Forelimb muscle (tissue), 1 donor: ENCODE measurements around the gene NAP1L1. TPM values are rescaled to one million over a fixed set of nuclear protein-coding genes. Genes with fewer than 3 reads are reported as not detected.
A peak's percentile ranks its signal among the peaks of the same experiment; 100 is the strongest.

Experiments
- DNase-seq: peaks from one replicate; pipeline ENCODE4 v3.0.0-alpha.2; 2013; ENCODE audit warnings: low read depth
- polyA plus RNA-seq: library from polyadenylated mRNA; unstranded; fragments of 120-200 nt; gene quantifications from one replicate; pipeline ENCODE4 v1.2.1, GENCODE V29; 2013; ENCODE audit not compliant: insufficient read length

Gene NAP1L1, protein sequence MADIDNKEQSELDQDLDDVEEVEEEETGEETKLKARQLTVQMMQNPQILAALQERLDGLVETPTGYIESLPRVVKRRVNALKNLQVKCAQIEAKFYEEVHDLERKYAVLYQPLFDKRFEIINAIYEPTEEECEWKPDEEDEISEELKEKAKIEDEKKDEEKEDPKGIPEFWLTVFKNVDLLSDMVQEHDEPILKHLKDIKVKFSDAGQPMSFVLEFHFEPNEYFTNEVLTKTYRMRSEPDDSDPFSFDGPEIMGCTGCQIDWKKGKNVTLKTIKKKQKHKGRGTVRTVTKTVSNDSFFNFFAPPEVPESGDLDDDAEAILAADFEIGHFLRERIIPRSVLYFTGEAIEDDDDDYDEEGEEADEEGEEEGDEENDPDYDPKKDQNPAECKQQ
- 438 TPM for polyA plus RNA-seq

DNA sequence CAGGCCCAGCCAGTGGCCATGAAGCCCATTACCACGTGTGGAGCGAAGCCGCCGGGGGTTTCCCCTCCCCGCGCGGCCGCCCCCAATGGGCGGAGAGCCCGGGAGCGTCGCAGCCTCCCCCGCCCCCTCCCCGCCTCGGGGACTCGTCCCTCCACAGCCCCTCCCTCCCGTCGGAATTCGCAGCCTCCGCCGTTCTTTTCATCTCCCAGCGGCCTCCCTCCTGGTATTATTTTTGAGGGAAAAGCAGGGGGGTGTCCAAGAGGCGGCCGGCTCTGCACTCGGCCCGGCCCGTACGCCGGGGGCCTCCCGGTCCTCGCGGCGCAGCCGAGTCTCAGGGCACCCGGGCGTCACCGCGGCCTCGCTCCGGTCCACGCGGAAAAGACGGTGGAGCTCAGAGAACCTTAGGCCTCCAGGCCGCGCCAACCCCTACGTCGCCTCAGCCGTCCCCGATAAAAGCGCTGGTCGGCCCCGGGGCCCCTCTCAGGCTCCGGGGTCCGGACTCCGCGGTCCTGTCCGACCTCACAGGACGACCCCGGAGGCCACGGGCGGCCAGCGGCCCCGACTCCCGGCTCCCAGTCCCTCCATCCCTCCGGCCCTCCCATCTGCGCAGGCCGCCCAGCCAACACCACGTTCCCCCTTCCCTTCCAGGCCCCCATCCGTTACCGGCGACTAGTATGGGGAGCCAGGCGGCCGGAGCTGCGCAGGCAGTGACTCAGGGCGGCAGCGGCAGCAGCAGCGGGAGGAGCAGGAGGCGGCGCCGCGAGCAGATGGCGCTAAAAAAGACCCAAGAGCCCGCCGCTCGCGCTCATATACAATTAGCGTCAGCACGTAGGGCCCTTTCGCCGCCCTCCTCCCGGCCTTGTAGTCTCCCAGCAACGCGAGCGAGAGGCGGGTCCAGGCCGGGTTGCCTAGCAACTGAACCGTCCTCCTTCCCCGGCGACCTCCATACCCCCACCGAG lies at the start of gene NAP1L1:
TSS of gene NAP1L1 (minus strand) at position 782 of the 959 bp plus-strand sequence. CDS start 10,466 bp downstream, outside the sequence.
- DNase-seq = peak; percentile 92

GRCh38 chr12:76127588-76127987 lies 43.1 kb upstream of the NAP1L1 start:
- no peak for DNase-seq

- DNase-seq = no peak
These were observed 40.0 kb upstream of the NAP1L1 start for GRCh38 chr12:76124456-76124855.

DNA sequence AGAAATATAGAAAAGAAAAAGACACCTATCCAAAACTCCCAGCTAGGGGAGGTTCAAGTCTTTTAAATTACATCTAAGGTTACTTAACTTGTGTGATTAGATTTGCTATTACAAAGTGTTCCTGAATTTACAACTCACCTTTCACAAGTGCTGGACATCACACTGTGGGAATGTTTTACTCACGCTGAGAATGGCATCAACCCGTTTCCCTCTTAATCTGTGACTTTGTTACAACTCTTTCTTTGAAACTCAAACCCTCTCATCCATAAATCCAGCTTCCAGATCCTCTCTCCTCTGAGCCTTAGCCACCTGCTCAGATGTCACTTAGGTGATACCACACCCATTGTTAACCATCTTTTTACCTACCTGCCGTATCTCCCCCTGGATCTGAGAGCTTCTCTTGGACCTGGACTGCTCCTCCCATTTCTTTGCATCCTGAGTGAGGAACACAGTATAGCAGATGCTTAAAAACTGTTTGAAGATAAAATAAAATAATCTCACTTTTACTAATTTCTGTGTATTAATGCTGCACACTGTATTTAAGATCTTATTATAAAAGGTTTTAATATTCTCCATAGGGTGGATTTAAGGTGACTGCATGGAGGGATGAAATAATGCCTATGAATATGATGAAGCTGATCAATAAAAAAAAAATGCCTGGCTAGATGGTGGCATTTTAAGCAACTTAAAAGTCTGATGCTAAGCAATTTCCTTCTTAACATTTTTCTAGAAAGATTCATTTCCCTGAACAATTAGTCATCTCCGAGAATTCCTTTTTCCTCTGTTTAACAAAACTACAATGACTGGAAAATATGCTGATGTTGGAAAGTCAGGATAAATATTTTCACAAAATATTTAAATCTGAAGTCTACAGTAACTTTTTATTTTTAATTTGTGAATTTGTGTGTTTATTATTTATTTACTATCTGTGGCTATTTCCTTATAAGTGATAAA lies 39.1 kb upstream of the NAP1L1 start:
- no peak for DNase-seq

DNA sequence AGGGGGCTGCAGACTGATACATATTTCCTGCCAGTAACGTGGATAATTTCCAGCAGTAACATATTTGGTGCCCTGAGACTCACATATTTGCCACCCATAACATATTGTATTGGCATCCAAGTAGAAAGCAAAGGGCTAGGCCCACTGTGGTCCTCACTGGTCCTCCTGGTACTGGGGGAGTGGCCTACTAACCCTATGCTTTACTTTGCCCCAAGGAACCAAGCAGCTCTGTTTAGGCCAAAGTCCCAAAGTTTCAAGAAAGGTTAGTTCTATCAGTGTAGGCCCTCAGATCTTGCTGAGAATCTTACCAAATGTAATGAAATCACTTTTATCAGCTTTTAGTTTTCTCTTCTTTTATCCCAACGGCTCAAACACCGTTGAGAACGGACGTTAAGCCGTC lies 35.4 kb upstream of the NAP1L1 start:
- DNase-seq = no peak

DNA sequence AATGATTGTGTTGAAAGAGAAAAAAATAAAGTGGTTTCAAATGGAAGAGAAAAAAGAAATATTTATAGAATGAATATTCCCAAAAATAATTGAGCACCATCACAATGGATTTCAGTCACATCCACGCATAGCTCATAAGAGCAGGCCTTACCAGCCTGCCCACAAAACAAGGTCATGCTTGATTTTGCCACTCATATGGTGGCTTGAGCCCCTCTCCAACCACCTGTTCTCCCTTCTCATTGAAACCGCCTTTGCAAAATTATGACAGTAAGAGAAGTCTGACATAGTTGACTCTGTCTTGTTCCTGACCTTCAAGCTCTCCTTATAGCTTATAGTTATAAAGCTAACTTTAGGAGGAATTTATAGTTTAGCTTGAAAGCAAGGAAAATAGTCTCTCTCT lies 33.3 kb upstream of the NAP1L1 start:
- DNase-seq = no peak

DNA sequence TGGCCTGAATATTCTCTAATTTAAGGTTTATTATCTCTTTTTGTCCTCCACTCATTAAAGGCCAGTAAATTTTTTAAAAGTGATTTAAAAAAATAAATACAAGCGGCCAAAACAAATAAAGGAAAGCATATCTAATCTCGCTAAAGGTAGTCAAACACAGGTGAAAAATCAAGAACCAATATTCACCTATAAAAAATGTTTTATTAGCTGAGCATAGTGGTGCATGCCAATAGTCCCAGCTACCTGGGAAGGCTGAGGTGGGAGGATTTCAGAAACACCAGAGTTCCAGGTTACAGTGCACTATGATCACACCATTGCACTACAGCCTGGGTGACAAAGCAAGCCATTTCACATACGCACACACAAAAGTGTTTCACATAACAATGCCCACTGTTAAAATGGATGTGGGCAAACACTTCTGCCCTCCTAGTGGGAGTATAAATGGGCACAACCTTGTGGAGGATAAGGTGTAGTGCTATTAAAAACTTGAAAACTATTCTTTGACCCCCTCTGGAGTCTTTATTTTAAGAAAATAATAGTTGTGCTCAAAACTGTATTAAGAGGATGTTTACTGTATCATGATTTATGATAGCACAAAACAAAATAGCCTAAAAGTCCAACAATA lies 32.7 kb upstream of the NAP1L1 start:
- DNase-seq = no peak

DNA sequence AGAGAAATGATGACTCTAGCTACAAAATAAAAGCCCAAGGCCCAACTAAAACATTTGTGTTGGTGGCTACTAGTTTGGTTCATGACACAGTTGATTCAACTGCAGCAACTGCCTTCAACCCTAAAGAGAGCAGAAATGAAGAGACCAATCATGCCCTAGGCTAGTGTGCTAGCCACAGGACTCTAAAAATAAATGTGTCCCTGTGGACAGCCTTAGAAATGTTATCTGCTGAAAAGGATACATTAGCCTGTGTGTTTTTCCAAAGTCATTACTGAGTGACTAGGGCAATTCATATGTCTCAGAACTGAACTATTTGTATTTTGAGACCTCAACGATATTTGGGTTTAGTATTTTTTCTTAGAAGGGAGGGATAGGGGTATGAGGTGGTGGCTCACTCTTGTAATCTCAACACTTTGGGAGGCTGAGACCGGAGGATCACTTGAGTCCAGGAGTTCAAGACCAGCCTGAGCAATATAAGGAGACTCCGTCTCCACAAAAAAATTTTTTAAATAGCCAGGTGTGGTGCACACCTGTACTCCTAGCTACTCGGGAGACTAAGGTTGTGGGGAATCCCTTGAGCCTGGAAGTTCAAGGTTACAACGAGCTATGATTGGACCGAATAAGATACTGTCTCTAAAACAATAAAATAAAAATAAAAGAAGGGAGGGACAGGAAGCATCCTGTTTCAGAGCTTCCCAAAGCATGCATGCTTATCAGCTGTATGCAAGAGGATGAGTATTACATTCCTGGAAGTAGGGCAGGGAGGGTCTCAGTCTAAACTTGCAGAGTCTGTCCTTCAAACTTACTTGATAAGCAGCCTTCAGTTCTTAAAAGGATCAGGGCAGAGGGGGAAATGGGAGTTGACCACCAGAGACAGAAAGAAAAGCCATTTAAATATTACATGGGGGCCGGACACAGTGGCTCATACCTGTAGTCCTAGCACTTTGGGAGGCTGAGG lies 29.6 kb upstream of the NAP1L1 start:
- no peak for DNase-seq

GRCh38 chr12:76111209-76111749 lies 26.8 kb upstream of the NAP1L1 start:
- DNase-seq = no peak

DNA sequence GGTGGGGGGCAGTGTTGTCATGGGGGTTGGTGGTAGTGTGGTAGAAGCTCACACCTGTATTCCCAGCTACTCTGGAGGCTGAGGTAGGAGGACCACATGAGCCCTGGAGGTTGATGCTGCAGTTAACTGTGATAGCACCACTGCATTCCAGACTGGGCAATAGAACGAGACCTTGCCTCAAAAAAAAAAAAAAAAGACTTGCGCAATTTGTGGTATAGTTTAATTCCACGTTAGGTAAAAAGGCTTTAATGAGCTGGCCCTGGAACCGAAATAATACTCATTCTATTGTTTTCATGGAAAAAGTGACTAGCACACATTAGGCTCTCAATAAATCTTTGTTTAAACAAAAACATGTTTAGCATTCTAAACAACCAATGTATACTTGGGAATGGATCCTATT lies 25.4 kb upstream of the NAP1L1 start:
- no peak for DNase-seq

DNA sequence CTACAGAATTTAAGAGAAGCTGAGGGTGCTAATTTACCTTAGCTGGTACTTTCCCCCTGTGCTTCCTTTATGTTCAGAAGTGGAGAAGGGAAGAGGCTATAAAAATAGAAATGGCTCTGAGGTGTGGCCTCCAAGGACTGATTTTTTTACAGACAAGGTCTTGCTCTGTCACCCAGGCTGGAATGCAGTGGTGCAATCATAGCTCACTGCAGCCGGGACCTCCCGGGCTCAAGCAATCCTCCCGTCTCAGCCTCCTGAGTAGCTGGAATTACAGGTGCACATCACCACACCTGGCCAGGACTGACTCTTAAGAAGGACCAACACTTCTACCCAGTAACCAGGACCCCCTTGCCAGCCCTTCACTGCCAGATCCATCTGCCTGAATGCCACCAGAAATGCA lies 23.9 kb upstream of the NAP1L1 start:
- no peak for DNase-seq

- DNase-seq = no peak
These were observed 22.1 kb upstream of the NAP1L1 start for GRCh38 chr12:76106631-76107030.

DNA sequence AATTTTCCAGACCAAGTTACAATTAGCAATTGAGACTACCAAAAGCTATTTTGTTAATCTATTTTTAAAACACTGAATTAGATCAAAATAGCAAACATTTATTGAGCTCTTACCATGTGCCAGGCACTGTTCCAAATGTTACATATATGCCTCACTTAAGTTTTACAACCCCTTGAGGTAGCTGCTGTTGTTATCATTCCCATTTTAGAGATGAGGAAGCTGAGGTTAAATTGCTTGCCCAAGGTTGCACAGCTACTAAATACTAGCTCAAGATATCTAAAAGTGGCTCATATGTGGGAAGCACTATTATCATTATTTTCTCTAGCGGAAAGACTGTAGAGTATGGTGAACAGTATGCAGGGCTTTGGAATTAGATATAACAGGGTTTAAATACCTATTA lies 19.5 kb upstream of the NAP1L1 start:
- no peak for DNase-seq

- DNase-seq = no peak
These were observed 17.4 kb upstream of the NAP1L1 start for GRCh38 chr12:76101739-76102385.

GRCh38 chr12:76096079-76096646 lies 11.7 kb upstream of the NAP1L1 start:
- DNase-seq = no peak

DNA sequence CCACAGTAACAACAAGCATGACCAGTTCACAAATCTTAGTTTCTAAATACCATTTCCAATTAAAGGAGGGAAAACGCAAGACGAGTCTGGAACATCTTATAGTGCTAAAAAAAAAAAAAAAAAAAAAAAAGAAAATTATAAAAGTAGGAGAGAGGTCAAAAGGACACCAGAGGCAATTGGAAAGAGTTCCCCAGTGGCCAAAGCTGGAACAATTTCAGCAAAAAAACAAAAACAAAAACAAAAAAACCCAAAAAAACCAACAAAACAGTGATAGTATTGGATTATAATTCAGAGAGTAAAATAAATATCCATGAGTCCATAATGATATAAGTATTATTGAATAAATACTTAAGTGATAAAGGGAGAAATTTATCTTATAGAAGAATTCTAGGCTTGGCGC lies 10.3 kb upstream of the NAP1L1 start:
- no peak for DNase-seq

DNA sequence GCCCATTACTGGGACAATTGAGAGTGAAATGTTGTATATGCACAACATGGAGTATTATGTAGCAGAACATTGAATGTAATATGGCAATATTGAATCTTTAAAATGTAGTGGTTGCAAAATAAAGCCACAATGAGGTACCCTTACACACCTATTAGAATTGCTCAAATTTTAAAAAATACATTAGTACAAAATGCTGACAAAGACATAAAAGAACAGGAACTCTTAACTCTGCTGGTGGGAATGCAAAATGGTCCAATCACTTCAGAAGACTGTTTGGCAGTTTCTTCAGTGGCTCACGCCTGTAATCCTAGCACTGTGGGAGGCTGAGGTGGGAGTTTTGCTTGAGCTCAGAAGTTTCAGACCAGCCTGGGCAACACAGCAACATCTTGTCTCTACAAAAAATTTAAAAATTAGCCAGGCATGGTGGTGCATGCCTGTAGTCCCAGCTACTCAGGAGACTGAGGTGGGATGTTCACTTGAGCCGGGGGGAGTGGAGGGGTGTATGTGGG lies 6.8 kb upstream of the NAP1L1 start:
- DNase-seq = no peak

- DNase-seq = no peak
These were observed 1.0 kb upstream of the NAP1L1 start for GRCh38 chr12:76085520-76085868.
